OCI-LY3 (cell line): ENCODE measurements around the gene NXNL1.

Experiments
- EZH2phosphoT487 ChIP-seq: fragments of 200-600 bp; shearing (Covaris generic); IDR thresholded peaks from 2 replicates; pipeline ENCODE4 v1.6.1; 2018; ENCODE audit warnings: antibody characterized with exemption, mixed run types, low read depth
- TF ChIP-seq, protein P1 (sequence below): fragments of 200-600, 300-600 bp; sonication (generic); IDR thresholded peaks from 2 replicates; pipeline ENCODE4 v1.5.1; 2014; ENCODE audit warnings: antibody characterized with exemption, low read length, low read depth

DNA sequence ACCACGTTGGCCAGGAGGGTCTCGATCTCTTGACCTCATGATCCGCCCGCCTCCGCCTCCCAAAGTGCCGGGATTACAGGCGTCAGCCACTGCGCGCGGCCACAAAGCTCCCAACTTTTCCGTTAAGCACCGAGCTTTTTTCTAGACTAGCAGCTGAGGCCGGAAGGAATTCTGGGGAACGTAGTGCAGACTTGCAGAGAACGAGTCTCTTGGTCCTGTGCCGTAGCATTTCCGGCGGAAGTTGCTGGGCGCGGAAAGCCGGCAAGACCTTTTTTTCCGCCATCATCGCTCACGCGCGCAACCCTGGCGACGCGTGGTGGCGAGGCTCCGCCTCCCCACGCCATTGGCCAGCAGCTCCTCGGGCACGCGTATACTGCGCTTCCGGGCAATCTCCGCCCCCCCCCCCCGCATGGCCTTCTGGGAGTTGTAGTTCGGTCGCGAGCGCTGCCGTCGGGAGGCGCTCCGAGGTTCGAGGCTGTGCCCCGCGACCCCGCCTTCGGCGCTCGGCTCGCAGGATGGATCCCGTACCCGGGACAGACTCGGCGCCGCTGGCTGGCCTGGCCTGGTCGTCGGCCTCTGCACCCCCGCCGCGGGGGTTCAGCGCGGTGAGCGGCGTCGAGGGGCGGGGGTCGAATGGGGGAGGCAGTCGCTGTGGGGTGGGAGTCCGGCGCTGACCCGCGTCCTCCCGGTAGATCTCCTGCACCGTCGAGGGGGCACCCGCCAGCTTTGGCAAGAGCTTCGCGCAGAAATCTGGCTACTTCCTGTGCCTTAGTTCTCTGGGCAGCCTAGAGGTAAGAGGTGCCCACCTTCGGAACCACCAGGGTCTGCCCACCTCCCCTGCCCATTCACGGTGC, 40.9 kb downstream of the NXNL1 start, which contains the start of gene MVB12A:
- TF ChIP-seq, protein P1, sequence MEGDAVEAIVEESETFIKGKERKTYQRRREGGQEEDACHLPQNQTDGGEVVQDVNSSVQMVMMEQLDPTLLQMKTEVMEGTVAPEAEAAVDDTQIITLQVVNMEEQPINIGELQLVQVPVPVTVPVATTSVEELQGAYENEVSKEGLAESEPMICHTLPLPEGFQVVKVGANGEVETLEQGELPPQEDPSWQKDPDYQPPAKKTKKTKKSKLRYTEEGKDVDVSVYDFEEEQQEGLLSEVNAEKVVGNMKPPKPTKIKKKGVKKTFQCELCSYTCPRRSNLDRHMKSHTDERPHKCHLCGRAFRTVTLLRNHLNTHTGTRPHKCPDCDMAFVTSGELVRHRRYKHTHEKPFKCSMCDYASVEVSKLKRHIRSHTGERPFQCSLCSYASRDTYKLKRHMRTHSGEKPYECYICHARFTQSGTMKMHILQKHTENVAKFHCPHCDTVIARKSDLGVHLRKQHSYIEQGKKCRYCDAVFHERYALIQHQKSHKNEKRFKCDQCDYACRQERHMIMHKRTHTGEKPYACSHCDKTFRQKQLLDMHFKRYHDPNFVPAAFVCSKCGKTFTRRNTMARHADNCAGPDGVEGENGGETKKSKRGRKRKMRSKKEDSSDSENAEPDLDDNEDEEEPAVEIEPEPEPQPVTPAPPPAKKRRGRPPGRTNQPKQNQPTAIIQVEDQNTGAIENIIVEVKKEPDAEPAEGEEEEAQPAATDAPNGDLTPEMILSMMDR = no peak
- TF ChIP-seq EZH2phosphoT487 = no peak
